ENCODE data around the gene PLA2R1.
A peak's percentile ranks its signal among the peaks of the same experiment; 100 is the strongest.
"Not testable (repeated sequence)": the region's sequence is repeated elsewhere in the genome, so short reads cannot be mapped to it uniquely, and the experiment has no call there.

PLA2R1 gene

DNA sequence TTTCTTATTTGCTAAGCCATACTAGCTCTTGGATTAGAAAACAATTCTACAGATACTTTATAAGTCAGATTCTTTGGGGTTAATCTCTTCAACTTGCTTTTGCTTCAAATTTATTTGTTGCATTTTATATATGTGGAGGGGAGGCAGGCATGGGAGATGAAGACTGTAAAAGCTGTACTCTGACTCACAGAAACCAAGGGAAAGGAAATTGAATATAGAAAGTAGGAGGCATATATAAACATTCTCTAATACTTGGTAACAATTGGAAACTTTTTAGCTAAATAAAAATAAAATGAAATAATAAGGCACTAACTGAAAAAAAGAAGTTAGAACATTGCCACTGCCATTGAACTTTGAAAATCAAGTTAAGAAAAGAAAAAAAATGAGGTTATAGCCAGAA, 21.3 kb downstream of the PLA2R1 start:
- Histone ChIP-seq H3K4ac (ENCODE audit: low read depth in 1 of 2, low read length in 2 of 2) (no peak overlapping the region), H3K79me1 (replicated peaks; ENCODE audit: low read length, poor library complexity, severe bottlenecking) (peaks cover 12% of the 10 kb centered on the region), H3K14ac (ENCODE audit: low read length in 2 of 2) (no peak overlapping the region), H2AK5ac (ENCODE audit: low read length, severe bottlenecking) (no peak overlapping the region), H3K9ac (ENCODE audit: low read length) (no peak overlapping the region), H2BK15ac (ENCODE audit: low read depth, poor library complexity, severe bottlenecking) (no peak overlapping the region), H4K91ac (ENCODE audit: low read length) (no peak overlapping the region), H3K18ac (ENCODE audit: low read depth in 1 of 2, low read length in 2 of 2) (no peak overlapping the region), H2BK120ac (ENCODE audit: low read depth, low read length) (no peak overlapping the region), H2AFZ (ENCODE audit: low read depth, low read length) (no peak overlapping the region), H3K27me3 (ENCODE audit: control insufficient read depth in 1 of 2, insufficient read depth in 1 of 2, low read length in 2 of 2) (no peaks in the 10 kb centered on the region), H3K36me3 (ENCODE audit: control insufficient read depth in 1 of 2, insufficient read depth in 2 of 2, low read depth in 1 of 2, low read length in 2 of 2) (peaks cover 30 to 89% of the 10 kb centered on the region in 2 experiments), H2BK5ac (ENCODE audit: low read depth, low read length, poor library complexity, severe bottlenecking) (no peak overlapping the region), H4K8ac (ENCODE audit: low read length) (no peak overlapping the region), H3K4me3 (ENCODE audit: insufficient read depth in 1 of 2, low read depth in 1 of 2, low read length in 2 of 2) (no peak overlapping the region), H3K4me1 (ENCODE audit: control insufficient read depth, insufficient read depth, low read depth, low read length) (peaks cover 1% of the 10 kb centered on the region), H3K9me3 (ENCODE audit: control insufficient read depth, low read length) (no peaks in the 10 kb centered on the region), H3K4me2 (ENCODE audit: low read length, poor library complexity, severe bottlenecking) (no peak overlapping the region), H3K23ac (ENCODE audit: low read length in 2 of 2) (no peak overlapping the region), H3K27ac (ENCODE audit: low read length, poor library complexity, severe bottlenecking) (no peak overlapping the region), H2BK12ac (ENCODE audit: low read length in 2 of 2) (no peak overlapping the region)
- DNase-seq: no peak

DNA sequence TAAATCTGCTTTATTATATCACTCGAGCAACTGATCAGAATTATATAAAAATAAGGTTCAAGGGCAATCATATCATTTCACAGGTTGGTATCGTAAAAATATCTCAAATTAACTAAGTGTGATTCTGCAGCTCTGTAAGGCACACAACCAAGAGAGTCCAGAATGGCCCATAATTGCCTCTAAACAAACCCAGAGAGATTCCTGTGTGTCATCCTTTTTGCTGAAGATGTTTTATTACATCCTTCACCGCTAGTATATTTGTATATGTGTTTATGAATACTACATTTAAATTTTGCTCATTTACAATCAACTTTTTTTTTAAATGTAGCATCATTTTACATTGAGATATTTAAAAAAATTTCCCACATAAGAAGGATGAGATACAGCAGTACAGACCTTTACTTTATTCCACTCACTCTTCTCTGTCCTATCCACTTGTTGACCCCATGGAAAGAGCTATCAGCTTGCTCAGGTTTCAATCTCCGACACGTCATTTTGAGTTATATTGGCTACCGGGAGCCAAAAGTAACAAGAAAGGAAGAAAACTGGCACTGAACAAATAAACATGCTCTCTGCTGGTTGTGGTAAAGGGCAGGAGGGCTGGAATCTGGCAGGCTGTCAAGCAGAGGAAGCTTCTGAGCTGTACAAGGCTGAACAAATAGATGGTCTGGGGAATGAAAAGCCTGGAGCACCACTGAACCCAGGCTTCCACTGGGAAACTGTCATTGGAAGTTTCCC, 23.1 kb downstream of the PLA2R1 start:
- H2AFZ ChIP-seq (ENCODE audit: low read depth, low read length): no peak overlapping the region
- no peak overlapping the region for H2BK5ac ChIP-seq (ENCODE audit: low read depth, low read length, poor library complexity, severe bottlenecking)
- H2BK12ac ChIP-seq (ENCODE audit: low read length in 2 of 2): no peak overlapping the region
- no peak overlapping the region for H3K23ac ChIP-seq (ENCODE audit: low read length in 2 of 2)
- H3K27ac ChIP-seq (ENCODE audit: low read length, poor library complexity, severe bottlenecking): peak overlapping the region; percentile 28
- 69% methylated on average over 5 of the region's 6 CpGs for WGBS
- no peak overlapping the region for H3K4me3 ChIP-seq (ENCODE audit: insufficient read depth in 1 of 2, low read depth in 1 of 2, low read length in 2 of 2)
- H3K79me1 ChIP-seq (replicated peaks; ENCODE audit: low read length, poor library complexity, severe bottlenecking): peaks cover 4% of the 10 kb centered on the region
- no peak overlapping the region for H2BK120ac ChIP-seq (ENCODE audit: low read depth, low read length)
- H2BK15ac ChIP-seq (ENCODE audit: low read depth, poor library complexity, severe bottlenecking): no peak overlapping the region
- H4K8ac ChIP-seq (ENCODE audit: low read length): no peak overlapping the region
- peak; percentile 35 for DNase-seq
- H3K18ac ChIP-seq (ENCODE audit: low read depth in 1 of 2, low read length in 2 of 2): no peak overlapping the region
- no peaks in the 10 kb centered on the region for H3K27me3 ChIP-seq (ENCODE audit: control insufficient read depth in 1 of 2, insufficient read depth in 1 of 2, low read length in 2 of 2)
- peaks cover 21 to 87% of the 10 kb centered on the region in 2 experiments for H3K36me3 ChIP-seq (ENCODE audit: control insufficient read depth in 1 of 2, insufficient read depth in 2 of 2, low read depth in 1 of 2, low read length in 2 of 2)
- H2AK5ac ChIP-seq (ENCODE audit: low read length, severe bottlenecking): no peak overlapping the region
- H3K4me2 ChIP-seq (ENCODE audit: low read length, poor library complexity, severe bottlenecking): no peak overlapping the region
- no peak overlapping the region for H4K91ac ChIP-seq (ENCODE audit: low read length)
- H3K4me1 ChIP-seq (ENCODE audit: control insufficient read depth, insufficient read depth, low read depth, low read length): peaks cover 4% of the 10 kb centered on the region
- no peaks in the 10 kb centered on the region for H3K9me3 ChIP-seq (ENCODE audit: control insufficient read depth, low read length)
- H3K14ac ChIP-seq (ENCODE audit: low read length in 2 of 2): no peak overlapping the region
- no peak overlapping the region for H3K9ac ChIP-seq (ENCODE audit: low read length)
- no peak overlapping the region for H3K4ac ChIP-seq (ENCODE audit: low read depth in 1 of 2, low read length in 2 of 2)

DNA sequence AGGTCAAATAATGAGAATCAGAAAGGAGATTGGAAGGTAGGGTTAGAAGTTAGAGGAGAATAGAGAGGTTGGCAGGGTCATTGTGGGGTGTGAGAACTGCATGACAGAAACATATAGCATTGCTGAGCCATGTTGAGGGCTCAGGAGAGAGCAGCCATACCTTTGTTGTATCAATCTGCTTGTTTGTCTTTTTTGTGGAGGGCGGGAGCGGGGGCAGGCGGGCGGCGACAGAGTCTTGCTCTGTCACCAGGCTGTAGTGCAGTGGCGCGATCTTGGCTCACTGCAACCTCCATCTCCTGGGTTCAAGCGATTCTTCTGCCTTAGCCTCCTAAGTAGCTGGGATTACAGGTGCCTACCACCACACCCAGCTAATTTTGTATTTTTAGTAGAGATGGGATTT, 23.8 kb downstream of the PLA2R1 start:
- not testable (repeated sequence) for H3K4me1 ChIP-seq (ENCODE audit: control insufficient read depth, insufficient read depth, low read depth, low read length); H2BK120ac ChIP-seq (ENCODE audit: low read depth, low read length); H4K8ac ChIP-seq (ENCODE audit: low read length); H3K14ac ChIP-seq (ENCODE audit: low read length in 2 of 2); H2BK12ac ChIP-seq (ENCODE audit: low read length in 2 of 2); H2BK5ac ChIP-seq (ENCODE audit: low read depth, low read length, poor library complexity, severe bottlenecking); H2BK15ac ChIP-seq (ENCODE audit: low read depth, poor library complexity, severe bottlenecking); H3K23ac ChIP-seq (ENCODE audit: low read length in 2 of 2); DNase-seq; H3K27me3 ChIP-seq (ENCODE audit: control insufficient read depth in 1 of 2, insufficient read depth in 1 of 2, low read length in 2 of 2); H3K4me3 ChIP-seq (ENCODE audit: insufficient read depth in 1 of 2, low read depth in 1 of 2, low read length in 2 of 2); H3K18ac ChIP-seq (ENCODE audit: low read depth in 1 of 2, low read length in 2 of 2); H3K4ac ChIP-seq (ENCODE audit: low read depth in 1 of 2, low read length in 2 of 2); H4K91ac ChIP-seq (ENCODE audit: low read length); H3K79me1 ChIP-seq (replicated peaks; ENCODE audit: low read length, poor library complexity, severe bottlenecking); H2AFZ ChIP-seq (ENCODE audit: low read depth, low read length); H3K9ac ChIP-seq (ENCODE audit: low read length); H2AK5ac ChIP-seq (ENCODE audit: low read length, severe bottlenecking); H3K4me2 ChIP-seq (ENCODE audit: low read length, poor library complexity, severe bottlenecking); H3K27ac ChIP-seq (ENCODE audit: low read length, poor library complexity, severe bottlenecking); H3K9me3 ChIP-seq (ENCODE audit: control insufficient read depth, low read length)
- H3K36me3 ChIP-seq (ENCODE audit: control insufficient read depth in 1 of 2, insufficient read depth in 2 of 2, low read depth in 1 of 2, low read length in 2 of 2): peaks cover 21 to 81% of the 10 kb centered on the region in 2 experiments
- WGBS: 97% methylated on average over 7 of the region's 8 CpGs

DNA sequence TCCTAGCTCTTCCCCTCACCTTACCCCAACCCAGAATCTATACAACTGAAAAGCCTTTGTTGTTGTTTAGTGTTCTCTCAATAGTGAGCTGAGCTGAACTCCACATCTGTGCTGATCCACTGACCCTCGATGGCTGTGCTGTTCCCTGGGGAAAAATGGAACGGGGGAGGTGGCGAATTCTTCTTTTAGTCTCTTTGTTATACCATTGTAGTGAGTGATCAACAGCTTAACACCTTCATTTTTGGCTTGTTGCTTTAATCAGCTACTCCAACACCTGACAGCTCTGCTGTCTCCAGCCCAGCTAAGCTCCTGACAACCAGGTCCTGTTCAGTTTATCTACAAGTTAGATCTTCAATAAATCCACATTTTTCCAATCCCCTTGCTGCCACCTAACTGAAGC, 25.7 kb downstream of the PLA2R1 start:
- Histone ChIP-seq H2BK120ac (ENCODE audit: low read depth, low read length) (no peak overlapping the region), H3K4me2 (ENCODE audit: low read length, poor library complexity, severe bottlenecking) (no peak overlapping the region), H3K4me1 (ENCODE audit: control insufficient read depth, insufficient read depth, low read depth, low read length) (peaks cover 4% of the 10 kb centered on the region), H3K4me3 (ENCODE audit: insufficient read depth in 1 of 2, low read depth in 1 of 2, low read length in 2 of 2) (no peak overlapping the region), H3K36me3 (ENCODE audit: control insufficient read depth in 1 of 2, insufficient read depth in 2 of 2, low read depth in 1 of 2, low read length in 2 of 2) (peaks cover 13 to 78% of the 10 kb centered on the region in 2 experiments), H3K9me3 (ENCODE audit: control insufficient read depth, low read length) (no peaks in the 10 kb centered on the region), H4K8ac (ENCODE audit: low read length) (no peak overlapping the region), H2BK15ac (ENCODE audit: low read depth, poor library complexity, severe bottlenecking) (no peak overlapping the region), H3K18ac (ENCODE audit: low read depth in 1 of 2, low read length in 2 of 2) (no peak overlapping the region), H2AK5ac (ENCODE audit: low read length, severe bottlenecking) (no peak overlapping the region), H3K9ac (ENCODE audit: low read length) (no peak overlapping the region), H3K23ac (ENCODE audit: low read length in 2 of 2) (no peak overlapping the region), H3K27ac (ENCODE audit: low read length, poor library complexity, severe bottlenecking) (no peak overlapping the region), H4K91ac (ENCODE audit: low read length) (no peak overlapping the region), H3K4ac (ENCODE audit: low read depth in 1 of 2, low read length in 2 of 2) (no peak overlapping the region), H2BK5ac (ENCODE audit: low read depth, low read length, poor library complexity, severe bottlenecking) (no peak overlapping the region), H3K79me1 (replicated peaks; ENCODE audit: low read length, poor library complexity, severe bottlenecking) (peaks cover 4% of the 10 kb centered on the region), H2AFZ (ENCODE audit: low read depth, low read length) (no peak overlapping the region), H2BK12ac (ENCODE audit: low read length in 2 of 2) (no peak overlapping the region), H3K27me3 (ENCODE audit: control insufficient read depth in 1 of 2, insufficient read depth in 1 of 2, low read length in 2 of 2) (no peaks in the 10 kb centered on the region), H3K14ac (ENCODE audit: low read length in 2 of 2) (no peak overlapping the region)
- 84% methylated on average over 3 of the region's 3 CpGs for WGBS
- no peak for DNase-seq
